Measurements from ENCODE around the gene MAPK7. TPM values are rescaled to one million over a fixed set of nuclear protein-coding genes. Genes with fewer than 3 reads are reported as not detected.

MAPK7 gene
- total RNA-seq = 14.1 TPM

DNA sequence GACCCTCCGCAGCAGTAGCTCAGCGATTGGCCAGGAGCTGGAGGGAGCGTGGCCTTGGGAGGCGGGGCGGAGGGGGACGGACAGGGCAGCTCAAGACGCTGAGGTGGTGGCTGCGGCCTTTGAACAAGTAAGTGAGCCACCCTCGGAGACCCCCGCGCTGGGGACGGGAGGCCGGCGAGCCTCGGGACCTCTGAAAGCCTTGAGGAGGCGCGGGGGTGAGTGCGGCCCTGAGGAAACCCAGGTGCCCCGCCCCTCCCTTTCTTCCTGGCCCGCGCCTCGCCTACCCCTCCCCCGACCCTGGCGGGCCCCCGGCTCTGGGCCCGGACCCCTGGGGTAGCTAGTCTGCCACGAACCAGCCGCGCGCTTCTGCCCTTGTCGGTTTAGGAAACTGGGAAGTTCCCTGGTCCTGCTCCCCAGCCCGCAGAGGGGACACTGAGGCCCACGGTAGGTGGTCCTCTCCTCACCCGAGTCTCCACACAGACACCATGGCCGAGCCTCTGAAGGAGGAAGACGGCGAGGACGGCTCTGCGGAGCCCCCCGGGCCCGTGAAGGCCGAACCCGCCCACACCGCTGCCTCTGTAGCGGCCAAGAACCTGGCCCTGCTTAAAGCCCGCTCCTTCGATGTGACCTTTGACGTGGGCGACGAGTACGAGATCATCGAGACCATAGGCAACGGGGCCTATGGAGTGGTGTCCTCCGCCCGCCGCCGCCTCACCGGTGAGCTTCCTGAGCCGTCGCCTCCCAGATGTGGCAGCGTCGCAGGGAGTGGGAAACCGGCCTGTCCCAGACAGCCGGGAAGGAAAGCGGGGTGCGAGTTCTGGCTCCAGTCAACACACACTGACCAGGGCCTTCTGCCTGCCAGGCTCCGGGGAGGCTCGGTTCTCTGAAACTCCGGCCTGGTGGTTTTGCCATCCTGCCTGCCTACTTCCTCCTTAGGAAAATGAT is at the start of gene MAPK7:
Gene MAPK7 (plus strand): TSS at position 83 of the 945 bp plus-strand sequence. CDS start 403 bp downstream, at position 486.

DNA sequence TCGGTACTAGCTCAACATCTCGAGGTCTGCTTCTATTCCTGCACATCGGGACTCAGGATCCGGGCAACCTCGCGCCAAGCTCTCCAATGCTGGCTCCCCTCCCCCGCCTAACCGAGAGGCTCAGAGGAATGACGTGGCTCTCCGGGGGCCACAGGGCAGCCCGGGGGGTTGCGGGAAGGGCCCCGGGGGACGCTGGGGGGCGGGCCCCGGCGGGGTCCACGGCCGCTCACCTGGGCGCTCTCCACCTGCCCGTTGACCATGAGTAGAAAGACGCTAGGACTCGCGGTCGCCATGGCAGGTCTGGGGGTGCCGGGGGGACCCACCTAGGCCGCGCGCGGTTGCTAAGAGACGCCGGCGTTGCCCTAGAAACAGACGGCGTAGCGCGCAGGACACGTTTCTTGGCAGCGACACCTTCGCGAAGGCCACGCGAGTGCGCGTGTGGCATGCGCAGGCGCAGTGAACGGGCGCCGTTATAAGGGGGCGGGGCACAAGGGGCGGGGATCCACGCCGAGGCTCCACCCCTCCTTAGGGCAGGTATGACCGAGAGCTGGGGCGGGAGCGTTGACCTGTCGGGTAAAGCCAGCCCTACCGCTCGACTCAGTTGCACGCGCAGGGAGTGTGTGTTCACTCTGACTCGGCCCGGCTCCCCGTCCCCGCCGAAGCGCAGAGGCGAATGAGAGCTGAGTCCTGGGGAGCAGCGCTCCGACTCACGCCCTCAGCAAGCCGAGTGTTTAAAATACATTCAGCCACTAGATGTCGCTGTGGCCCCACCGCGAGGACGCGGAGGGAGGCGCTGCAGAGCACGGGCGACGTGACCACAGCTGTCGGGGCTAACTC is 15.8 kb upstream of the MAPK7 start, which contains the start of gene B9D1:
Gene B9D1 (minus strand): TSS at position 447 of the 837 bp plus-strand sequence. CDS start 154 bp downstream, at position 293.

DNA sequence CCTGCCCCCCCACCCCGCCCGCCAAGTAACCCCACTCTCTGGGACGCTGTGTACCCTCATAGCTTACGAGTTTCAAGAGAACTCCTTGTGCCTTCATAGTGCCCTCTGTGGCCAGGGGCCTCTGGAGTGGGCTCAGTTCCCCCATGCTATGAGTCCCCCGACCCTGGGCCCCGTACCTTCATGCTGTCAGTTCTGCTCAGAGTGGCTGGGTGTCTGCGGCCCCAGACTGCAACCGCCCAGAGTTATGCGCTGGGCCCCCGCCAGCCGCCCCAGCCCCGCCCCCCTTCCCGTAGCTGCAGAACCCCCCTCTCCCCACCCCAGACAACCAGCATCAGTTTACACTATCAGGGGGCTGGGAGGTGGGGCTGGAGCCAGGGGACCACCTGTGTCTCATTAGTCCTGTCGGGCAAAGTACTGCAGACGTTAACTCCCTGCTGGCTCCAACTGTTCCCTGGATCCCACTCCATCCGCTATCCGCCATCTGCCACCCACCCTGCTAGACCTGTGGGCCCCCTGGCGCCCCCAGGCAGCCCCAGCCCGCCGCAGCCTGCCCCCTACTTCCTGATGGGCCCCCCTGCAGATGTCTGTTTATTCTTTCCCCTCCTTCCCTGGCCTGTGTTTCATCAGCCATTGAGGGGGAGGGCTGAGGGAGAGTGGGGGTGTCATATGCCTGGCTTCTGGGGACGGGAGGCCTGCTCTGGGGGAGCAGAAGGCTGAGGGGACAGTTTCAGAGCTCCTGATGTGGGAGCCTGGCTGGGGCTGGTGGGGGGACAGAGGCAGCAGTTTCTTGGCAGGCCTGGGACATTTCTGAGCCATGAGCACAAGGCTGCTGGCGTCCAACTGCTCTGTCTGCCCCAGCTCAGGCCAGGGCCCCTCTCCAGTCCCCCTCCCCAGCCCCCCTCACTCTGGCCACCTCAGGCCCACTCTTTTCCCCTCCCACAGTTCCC is 8.9 kb downstream of the MAPK7 start, which contains the start of gene MFAP4:
Gene MFAP4 (minus strand): TSS at position 217 of the 947 bp plus-strand sequence. CDS start 35 bp downstream, at position 182.

DNA sequence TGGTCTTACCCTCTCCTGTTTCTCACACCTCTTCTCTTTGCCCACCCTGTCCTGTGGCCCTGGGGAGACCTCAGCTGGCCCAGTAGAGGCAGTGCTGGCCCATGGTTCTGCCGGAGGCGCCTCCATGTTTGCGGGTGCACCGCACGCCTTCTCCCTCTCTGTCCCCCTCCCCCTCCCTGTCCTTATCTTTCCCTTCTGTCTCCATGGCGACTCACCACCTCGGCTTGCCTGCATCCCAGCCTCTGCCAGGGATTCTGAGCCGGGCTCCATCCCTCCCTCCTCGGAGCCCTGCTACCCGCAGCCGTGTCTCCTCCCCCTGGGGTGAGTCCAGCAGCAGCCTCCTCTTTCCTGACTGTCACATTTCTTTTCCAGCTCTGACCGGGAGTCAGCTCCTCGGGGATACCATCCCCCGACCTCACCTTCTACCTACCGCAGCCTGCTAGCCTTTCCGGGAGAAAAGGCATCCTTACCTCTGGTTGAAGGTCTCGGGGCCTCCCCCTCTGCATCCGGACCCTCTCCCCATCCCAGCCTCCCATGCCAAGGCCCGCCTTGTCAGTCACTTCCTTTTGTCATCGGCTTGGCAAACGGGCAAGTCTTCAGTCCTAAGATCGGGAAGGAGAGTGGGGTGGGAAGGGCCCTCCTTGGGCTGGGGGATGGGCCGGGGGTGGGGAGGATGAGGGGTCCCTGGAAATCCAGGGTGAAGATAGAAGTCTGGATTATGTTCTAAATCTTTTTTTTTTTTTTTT is 32.8 kb downstream of the MAPK7 start, which contains the start of gene RNF112:
Gene RNF112 (plus strand): TSS at position 358 of the 746 bp plus-strand sequence. CDS start 177 bp downstream, at position 535.

Small RNA genes lying within 50 kb of the gene (small RNA-seq; reads per million reads assigned to genes)
- gene MIR1180 (63.4 reads per million, percentile 96 among the genes with 10 or more reads in this experiment), gene RF00537 (not detected)

Other genes with a start within 250 kb of the MAPK7 start
- gene EPN2, start 141.1 kb upstream of the MAPK7 start, total RNA-seq = 73.4 TPM
- 33.9 TPM for gene B9D1, start 15.8 kb upstream of the MAPK7 start, total RNA-seq
- 0.92 TPM for gene MFAP4, start 8.7 kb downstream of the MAPK7 start, total RNA-seq
- gene RNF112, start 32.7 kb downstream of the MAPK7 start, total RNA-seq = 17.3 TPM
- gene SLC47A1, start 155.4 kb downstream of the MAPK7 start, total RNA-seq = 0.92 TPM

Measured in diencephalon (tissue), 1 donor.